ENCODE data around the gene PPP1R9B. TPM values are rescaled to one million over a fixed set of nuclear protein-coding genes. Genes with fewer than 3 reads are reported as not detected.

Gene PPP1R9B
- total and polyA plus RNA-seq, 2 of the 8 experiments (the other 6 are each of a cell fraction or from before 2014, with no cell fraction given): 5.2 to 13.1 TPM

- no peak overlapping the region for H3K9ac ChIP-seq (replicated peaks in 1 of 4; ENCODE audit: extremely low read depth in 1 of 4, low read depth in 3 of 4, low read length in 3 of 4)
- no peak overlapping the region for H4K91ac ChIP-seq (replicated peaks; ENCODE audit: insufficient read length, low read length)
- no peak overlapping the region for H4K8ac ChIP-seq (ENCODE audit: extremely low read depth, insufficient read depth, low read length)
- no peaks in the 10 kb centered on the region for H3K9me3 ChIP-seq (ENCODE audit: insufficient read depth in 2 of 2, low read depth in 1 of 2, low read length in 1 of 2)
- H3K18ac ChIP-seq (ENCODE audit: extremely low read depth, low read length): no peak overlapping the region
- no peak overlapping the region for H3K4ac ChIP-seq (replicated peaks; ENCODE audit: insufficient read length, low read depth, low read length)
- H3K23me2 ChIP-seq (ENCODE audit: low read depth, low read length): peaks cover 13% of the 10 kb centered on the region
- H2AFZ ChIP-seq (ENCODE audit: low read length): no peak overlapping the region
- no peaks in the 10 kb centered on the region for H4K20me1 ChIP-seq (replicated peaks in 1 of 2; ENCODE audit: control insufficient read depth in 1 of 2, insufficient read depth in 2 of 2, low read length in 2 of 2)
- no peak overlapping the region for H2BK20ac ChIP-seq (ENCODE audit: low read length)
- H3K27ac ChIP-seq (ENCODE audit: low read depth, low read length): no peak overlapping the region
- no peak overlapping the region for H3K4me3 ChIP-seq (ENCODE audit: extremely low read depth in 1 of 4, insufficient read depth in 2 of 4, low read depth in 3 of 4, low read length in 4 of 4)
- H2AK5ac ChIP-seq (ENCODE audit: low read depth, low read length): no peak overlapping the region
- H3K14ac ChIP-seq (ENCODE audit: insufficient read length): no peak overlapping the region
- peaks cover 0 to 7% (median 5%) of the 10 kb centered on the region in 4 experiments; a peak in 5 of 7 replicates for H3K4me1 ChIP-seq (replicated peaks in 1 of 4; ENCODE audit: control insufficient read depth in 3 of 4, insufficient read depth in 4 of 4, low read length in 3 of 4)
- FAIRE-seq (no peak), DNase-seq (ENCODE audit: low read depth in 1 of 2, low spot score in 2 of 2) (no peak)
- H3K79me2 ChIP-seq (ENCODE audit: control insufficient read depth in 1 of 2, insufficient read depth in 2 of 2, low read length in 2 of 2): peaks cover 0 to 4% of the 10 kb centered on the region in 2 experiments; a peak in 1 of 4 replicates
- H2BK5ac ChIP-seq (ENCODE audit: low read depth, low read length): no peak overlapping the region
- no peak for TF ChIP-seq MAFK (IDR thresholded peaks at IDR 0.05; ENCODE audit: low read depth, low read length)
- TF ChIP-seq SP2 (IDR thresholded peaks at IDR 0.05; ENCODE audit: low read length): no peak
- TF ChIP-seq CHD1 (IDR thresholded peaks at IDR 0.05; ENCODE audit: low read depth, low read length): no peak
- no peak for TF ChIP-seq POU5F1 (IDR thresholded peaks at IDR 0.05; ENCODE audit: low read depth, low read length)
- TF ChIP-seq KDM5A (IDR thresholded peaks at IDR 0.05; ENCODE audit: low read length): no peak
- TF ChIP-seq CREB1 (IDR thresholded peaks at IDR 0.05): no peak
- no peak for TF ChIP-seq GABPA (IDR thresholded peaks at IDR 0.05; ENCODE audit: borderline replicate concordance, insufficient read depth, low read length)
- no peak for TF ChIP-seq SIX5 (IDR thresholded peaks at IDR 0.05; ENCODE audit: low read depth, low read length)
- TF ChIP-seq SAP30 (IDR thresholded peaks at IDR 0.05; ENCODE audit: insufficient read depth, insufficient replicate concordance, low read length): no peak
- TF ChIP-seq SP4 (IDR thresholded peaks at IDR 0.05; ENCODE audit: low read length): no peak
- no peak for TF ChIP-seq EP300 (IDR thresholded peaks at IDR 0.05; ENCODE audit: borderline replicate concordance in 1 of 2, low read depth in 2 of 2, low read length in 2 of 2)
- no peak for TF ChIP-seq RXRA (IDR thresholded peaks at IDR 0.05; ENCODE audit: insufficient read depth, low read depth, low read length)
- no peak for TF ChIP-seq SIRT6 (IDR thresholded peaks at IDR 0.05; ENCODE audit: low read length)
- TF ChIP-seq, protein P1, sequence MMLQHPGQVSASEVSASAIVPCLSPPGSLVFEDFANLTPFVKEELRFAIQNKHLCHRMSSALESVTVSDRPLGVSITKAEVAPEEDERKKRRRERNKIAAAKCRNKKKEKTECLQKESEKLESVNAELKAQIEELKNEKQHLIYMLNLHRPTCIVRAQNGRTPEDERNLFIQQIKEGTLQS (IDR thresholded peaks at IDR 0.05; ENCODE audit: insufficient read depth, low read depth, low read length): no peak
- peak overlapping the region; percentile 89; the same call in 1 of the 2 replicates for H2BK15ac ChIP-seq (ENCODE audit: low read length)
- H3K56ac ChIP-seq (replicated peaks; ENCODE audit: insufficient read length, low read depth, low read length): no peak overlapping the region
- H3K27me3 ChIP-seq (replicated peaks in 1 of 4; ENCODE audit: control insufficient read depth in 3 of 4, extremely low read depth in 1 of 4, insufficient read depth in 3 of 4, low read length in 3 of 4): peaks cover 0 to 3% (median 0%) of the 10 kb centered on the region in 4 experiments; a peak in 3 of 7 replicates
- H3K4me2 ChIP-seq (ENCODE audit: insufficient read depth in 1 of 2, low read depth in 2 of 2, low read length in 2 of 2): no peak overlapping the region
- 95% methylated on average over 3 of the region's 3 CpGs; no CpG with 5 or more reads in 1 of the 2 experiments for WGBS, 2 experiments (ENCODE audit: extremely low coverage in 1 of 2, insufficient coverage in 1 of 2, insufficient read length in 1 of 2, insufficient replicate concordance in 2 of 2, low coverage in 1 of 2, low lambda C conversion rate in 2 of 2, missing lambda C conversion rate in 1 of 2)
- H2BK120ac ChIP-seq (replicated peaks; ENCODE audit: low read depth, low read length): no peak overlapping the region
- no peaks in the 10 kb centered on the region for H3K79me1 ChIP-seq (ENCODE audit: low read depth, low read length)
- H3K36me3 ChIP-seq (ENCODE audit: control insufficient read depth in 2 of 4, insufficient read depth in 4 of 4, low read length in 3 of 4): peaks cover 0 to 4% (median 0%) of the 10 kb centered on the region in 4 experiments; a peak in 1 of 8 replicates
- no peak overlapping the region for H3K23ac ChIP-seq (ENCODE audit: insufficient read length)
- ChIA-PET CTCF (ENCODE audit: partially characterized antibody) (interaction anchor here (0.7 to 15.7 kb wide), 28 partner anchors 10 to 526 kb away, joined by 3 to 412 read pairs (median 7); partner anchors contain the start of genes COL1A1, ITGA3 and SAMD14), POLR2A (ENCODE audit: partially characterized antibody) (interaction anchor here (1.0 to 1.7 kb wide), 3 partner anchors 20 to 71 kb away, joined by 3 to 4 read pairs (median 3); no protein-coding TSS in a partner anchor)
- H4K5ac ChIP-seq (ENCODE audit: insufficient read length, low read depth, low read length): no peak overlapping the region
- no peak overlapping the region for H2BK12ac ChIP-seq (ENCODE audit: low read depth, low read length)
Observed at GRCh38 chr17:50093246-50093645, 57.2 kb downstream of the PPP1R9B start.
